Vagina (tissue), 2 donors: Measurements from ENCODE around the gene LOXL4.

Experiments used
- POLR2A ChIP-seq, 2 donors: fragments of 450-650 bp; IDR thresholded peaks; one replicate each; pipeline ENCODE4 v1.6.1; 2017; ENCODE audit warnings: antibody characterized with exemption in 2 of 2, mild to moderate bottlenecking in 2 of 2, moderate library complexity in 2 of 2
- TF ChIP-seq, protein P1 (sequence below), 3 experiments: fragments of 450-650 bp in 2 of 3; fragments of 200-600 bp in 1 of 3; sonication (generic) in 1 of 3; IDR thresholded peaks; one replicate each; pipeline ENCODE4 v1.5.1; 2017 to 2019; ENCODE audit warnings: antibody characterized with exemption in 3 of 3, mild to moderate bottlenecking in 2 of 3, moderate library complexity in 2 of 3

DNA sequence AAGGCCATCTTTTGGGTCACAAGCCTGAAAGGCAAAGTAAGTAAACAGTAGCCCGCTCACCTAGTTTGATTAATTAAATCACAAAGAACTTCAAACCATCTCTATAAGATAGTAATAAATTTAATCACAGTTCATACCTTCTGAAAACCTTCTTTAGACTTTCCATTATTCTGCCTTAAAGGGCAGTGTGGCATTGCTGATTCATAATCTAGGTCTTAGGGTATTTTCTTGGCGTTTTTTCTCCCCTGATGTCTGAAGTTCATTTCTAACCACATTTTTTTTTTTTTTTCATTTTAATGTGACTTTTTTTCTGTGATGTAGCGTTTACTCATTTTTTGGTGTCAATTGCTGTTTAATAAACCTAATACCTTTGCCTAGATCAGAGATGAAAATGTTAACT lies 27.5 kb downstream of the LOXL4 start:
- no peak for TF ChIP-seq POLR2A (IDR thresholded peaks at IDR 0.05)
- TF ChIP-seq, protein P1, sequence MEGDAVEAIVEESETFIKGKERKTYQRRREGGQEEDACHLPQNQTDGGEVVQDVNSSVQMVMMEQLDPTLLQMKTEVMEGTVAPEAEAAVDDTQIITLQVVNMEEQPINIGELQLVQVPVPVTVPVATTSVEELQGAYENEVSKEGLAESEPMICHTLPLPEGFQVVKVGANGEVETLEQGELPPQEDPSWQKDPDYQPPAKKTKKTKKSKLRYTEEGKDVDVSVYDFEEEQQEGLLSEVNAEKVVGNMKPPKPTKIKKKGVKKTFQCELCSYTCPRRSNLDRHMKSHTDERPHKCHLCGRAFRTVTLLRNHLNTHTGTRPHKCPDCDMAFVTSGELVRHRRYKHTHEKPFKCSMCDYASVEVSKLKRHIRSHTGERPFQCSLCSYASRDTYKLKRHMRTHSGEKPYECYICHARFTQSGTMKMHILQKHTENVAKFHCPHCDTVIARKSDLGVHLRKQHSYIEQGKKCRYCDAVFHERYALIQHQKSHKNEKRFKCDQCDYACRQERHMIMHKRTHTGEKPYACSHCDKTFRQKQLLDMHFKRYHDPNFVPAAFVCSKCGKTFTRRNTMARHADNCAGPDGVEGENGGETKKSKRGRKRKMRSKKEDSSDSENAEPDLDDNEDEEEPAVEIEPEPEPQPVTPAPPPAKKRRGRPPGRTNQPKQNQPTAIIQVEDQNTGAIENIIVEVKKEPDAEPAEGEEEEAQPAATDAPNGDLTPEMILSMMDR (IDR thresholded peaks at IDR 0.05): no peak
